ENCODE data around the gene KIF26B.

The KIF26B gene

GRCh38 chr1:245571815-245572294 is 417.1 kb downstream of the KIF26B start:
- DNase-seq (ENCODE audit: low spot score) = no peak

- no peak for DNase-seq (ENCODE audit: low spot score)
These were observed 417.9 kb downstream of the KIF26B start for GRCh38 chr1:245572709-245573108.

DNA sequence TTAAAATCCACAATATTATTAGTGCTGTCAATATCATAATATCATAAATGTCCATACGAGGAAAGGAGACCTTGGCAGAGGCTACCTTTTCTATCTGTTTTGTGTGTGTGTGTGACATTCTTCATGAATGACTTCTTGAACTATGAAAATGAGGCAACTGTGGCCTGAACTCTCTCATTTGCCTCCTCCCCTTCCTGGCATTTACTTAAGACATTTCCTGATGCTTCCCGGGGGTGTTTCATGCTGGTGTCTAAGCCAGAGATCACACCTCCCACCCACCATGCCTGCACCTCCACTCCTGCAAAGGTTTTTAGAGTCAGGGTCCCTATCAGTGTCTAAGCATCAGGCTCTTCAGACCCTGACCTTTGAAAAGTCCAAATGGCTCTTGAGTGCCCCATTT is 420.9 kb downstream of the KIF26B start:
- DNase-seq (ENCODE audit: low spot score) = peak; percentile 55

GRCh38 chr1:245576323-245576722 is 421.5 kb downstream of the KIF26B start:
- DNase-seq (ENCODE audit: low spot score) = no peak

GRCh38 chr1:245577191-245578157 is 422.7 kb downstream of the KIF26B start:
- DNase-seq (ENCODE audit: low spot score) = no peak

- no peak for DNase-seq (ENCODE audit: low spot score)
These were observed 423.5 kb downstream of the KIF26B start for GRCh38 chr1:245578308-245578707.

- DNase-seq (ENCODE audit: low spot score) = no peak
These were observed 424.0 kb downstream of the KIF26B start for GRCh38 chr1:245578771-245579170.

- DNase-seq (ENCODE audit: low spot score) = no peak
These were observed 425.1 kb downstream of the KIF26B start for GRCh38 chr1:245579881-245580280.

DNA sequence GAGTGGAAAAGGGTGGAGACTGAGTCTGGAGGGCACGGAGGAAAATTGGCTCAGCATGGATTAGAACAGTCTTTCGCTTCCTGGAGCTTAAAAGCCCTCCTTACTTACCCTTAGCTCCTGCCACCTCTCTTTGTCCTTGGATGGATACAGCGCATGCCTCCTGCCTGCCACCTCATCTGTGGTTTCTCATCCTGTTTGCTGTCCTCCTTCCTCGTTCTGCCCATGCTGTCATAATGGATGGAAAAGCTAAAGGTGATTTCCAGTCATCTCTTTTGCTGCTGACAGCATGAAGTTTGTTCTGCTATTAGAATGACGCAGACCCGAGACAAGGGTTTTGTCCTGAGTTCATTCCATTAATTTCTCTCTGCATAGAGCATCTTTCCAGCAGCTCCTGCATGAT is 425.9 kb downstream of the KIF26B start:
- DNase-seq (ENCODE audit: low spot score) = no peak

GRCh38 chr1:245582026-245582425 is 427.2 kb downstream of the KIF26B start:
- DNase-seq (ENCODE audit: low spot score) = no peak

DNA sequence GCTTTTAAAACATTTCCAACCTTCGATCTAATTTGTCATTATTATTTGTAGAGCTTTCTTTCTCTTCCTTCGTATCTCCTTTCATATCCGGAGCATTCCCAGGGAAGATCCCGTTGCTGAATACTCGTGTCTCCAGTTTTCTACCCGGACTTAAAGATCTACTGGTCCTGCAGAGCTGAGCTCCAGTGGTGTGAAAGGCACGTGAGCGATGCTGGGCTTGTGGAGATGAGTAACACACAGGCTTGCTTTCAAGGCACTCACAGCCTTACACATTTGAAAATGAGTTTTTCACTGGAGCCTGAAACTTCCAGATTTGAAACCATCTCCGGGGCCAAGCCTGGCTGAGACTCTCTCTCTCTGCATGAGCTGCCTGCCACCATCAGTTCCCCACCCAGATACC is 428.3 kb downstream of the KIF26B start:
- DNase-seq (ENCODE audit: low spot score) = no peak

DNA sequence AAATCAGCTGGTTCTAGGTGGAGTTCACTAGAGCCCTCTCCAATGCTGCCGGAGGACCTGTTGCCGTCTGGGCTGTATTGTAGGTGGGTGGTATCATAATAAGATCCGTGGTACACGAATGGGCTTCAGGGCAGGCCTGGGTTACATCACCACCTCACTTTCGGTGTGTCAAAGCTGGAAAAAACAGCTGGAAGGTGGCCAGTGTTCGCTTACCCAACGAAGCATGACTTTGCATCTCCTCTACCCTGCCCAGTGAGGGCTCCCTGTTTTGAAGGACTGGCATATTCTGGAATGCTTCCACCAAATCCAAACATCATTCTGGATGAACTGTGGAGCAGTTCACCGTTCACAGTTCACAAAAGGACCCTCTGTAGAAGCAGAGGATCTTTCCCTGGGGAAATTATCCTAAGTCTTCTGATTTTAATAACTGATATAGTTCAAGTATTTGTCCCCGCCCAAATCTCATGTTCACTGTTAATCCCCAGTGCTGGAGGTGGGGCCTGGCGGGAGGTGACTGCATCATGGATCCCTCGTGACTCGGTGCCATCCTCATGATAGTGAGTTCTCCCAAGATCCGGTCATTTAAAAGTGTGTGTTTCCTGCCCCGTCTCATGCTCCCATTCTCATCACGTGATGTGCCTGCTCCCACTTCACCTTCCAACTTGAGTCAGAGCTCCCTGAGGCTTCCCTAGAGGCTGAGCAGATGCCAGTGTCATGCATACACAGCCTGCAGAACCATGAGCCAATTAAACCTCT is 429.0 kb downstream of the KIF26B start:
- no peak for DNase-seq (ENCODE audit: low spot score)

DNA sequence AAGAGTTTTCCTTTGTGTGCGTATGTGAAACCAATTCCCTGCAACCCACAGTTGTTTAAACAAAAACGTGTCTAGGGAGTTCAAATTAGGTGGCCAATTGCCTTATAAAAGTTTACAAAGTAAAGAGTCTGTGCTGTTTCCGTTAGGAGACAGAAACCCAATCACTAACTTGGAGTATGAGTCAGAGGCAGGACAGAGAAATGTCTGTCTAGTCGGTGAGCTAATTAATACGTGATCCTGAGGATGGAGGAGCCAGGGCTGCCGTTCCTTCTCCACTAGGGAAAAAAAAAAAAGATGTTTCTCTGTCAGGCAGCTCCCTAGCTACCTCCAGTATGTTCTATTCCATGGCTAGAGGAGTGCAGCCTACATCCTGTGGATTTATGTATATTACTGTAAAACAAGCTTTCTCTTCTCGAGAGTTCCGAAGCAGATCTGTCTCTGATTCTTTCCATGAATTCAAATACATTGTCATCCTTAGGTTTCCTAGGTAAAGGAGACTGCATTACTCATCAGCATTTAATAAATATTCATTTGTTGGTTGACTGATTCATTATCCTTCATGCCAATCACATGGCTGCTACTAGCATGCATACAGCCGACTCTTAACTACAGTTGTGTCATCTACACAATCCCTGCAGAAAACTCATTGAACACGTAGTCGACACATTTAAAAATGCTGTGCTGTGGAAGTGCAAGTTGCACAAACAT is 430.6 kb downstream of the KIF26B start:
- DNase-seq (ENCODE audit: low spot score) = peak; percentile 78

DNA sequence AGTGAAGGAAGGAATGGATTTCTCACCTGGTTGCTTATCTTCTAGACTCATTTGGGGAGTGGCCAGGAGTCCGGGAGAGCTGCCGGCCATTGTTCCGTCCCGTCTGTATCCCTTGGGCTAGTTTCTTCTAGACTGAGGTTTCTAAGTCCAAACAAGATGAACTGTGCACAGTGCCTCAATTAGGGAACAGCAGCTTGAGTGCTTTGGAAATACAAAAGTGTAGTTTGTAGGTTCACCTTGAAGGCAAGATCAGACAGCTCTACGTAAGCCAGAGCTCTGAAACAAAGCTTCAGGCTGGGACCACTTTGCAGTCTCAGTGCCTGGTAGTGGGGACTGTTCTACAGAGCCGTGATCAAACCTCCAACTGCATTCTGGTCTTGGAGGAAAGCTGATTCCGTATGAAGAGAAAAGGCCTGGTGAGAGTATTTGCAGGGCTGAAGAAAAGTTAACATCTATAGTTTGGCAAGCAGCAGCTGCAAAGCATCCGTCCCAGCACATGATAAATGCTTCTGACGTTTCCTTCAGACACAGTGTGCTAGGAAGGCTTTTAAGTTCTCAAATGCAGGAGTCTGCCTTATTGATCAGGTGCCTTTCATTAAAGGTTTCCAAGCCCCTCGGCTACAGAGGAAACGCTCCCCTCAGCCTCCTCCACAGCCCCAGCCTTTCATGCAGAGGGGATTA is 432.8 kb downstream of the KIF26B start:
- no peak for DNase-seq (ENCODE audit: low spot score)

DNA sequence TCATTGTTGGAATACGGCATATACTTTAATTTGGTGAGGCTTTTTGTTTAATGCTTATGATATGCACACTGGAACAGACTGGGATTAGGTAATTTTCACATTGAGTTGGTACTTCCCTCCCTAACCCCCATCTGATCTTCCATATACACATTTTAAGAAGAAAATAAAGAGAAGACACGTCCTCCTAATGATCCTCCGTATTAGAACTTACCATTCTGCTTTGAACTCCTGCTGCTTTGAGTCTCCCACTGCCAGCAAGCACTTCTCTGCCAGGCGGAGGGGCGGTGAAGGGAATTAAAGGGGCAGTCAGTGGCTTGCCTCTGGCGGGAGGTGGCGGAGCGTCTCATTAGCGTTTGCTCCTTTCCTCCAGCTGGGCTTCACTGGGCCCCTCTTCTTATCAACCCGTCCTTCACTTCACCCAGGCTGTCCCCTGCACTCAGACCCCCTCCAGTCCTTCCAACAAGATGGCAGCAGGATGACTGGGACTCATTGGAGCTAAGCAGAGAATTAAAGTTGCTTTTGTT is 433.4 kb downstream of the KIF26B start:
- no peak for DNase-seq (ENCODE audit: low spot score)

- DNase-seq (ENCODE audit: low spot score) = no peak
These were observed 434.5 kb downstream of the KIF26B start for GRCh38 chr1:245589316-245589715.

- no peak for DNase-seq (ENCODE audit: low spot score)
These were observed 435.1 kb downstream of the KIF26B start for GRCh38 chr1:245589906-245590305.

DNA sequence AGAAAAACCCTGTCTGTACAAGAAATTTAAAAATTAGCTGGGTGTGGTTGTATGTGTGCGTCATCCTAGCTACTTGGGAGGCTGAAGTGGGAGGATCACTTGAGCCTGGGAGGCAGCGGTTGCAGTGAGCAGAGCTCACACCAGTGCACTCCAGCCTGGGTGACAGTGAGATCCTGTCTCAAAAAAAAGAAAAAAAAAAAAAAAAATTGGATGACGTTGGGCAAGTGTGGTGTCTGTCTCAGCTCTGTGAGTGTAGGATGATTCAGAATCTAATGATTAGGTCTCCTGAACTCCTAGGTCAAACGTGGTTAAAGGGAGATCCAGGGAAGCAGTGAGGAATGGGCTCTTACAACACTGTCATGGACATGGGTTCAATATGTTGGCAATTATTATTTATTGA is 435.9 kb downstream of the KIF26B start:
- no peak for DNase-seq (ENCODE audit: low spot score)

GRCh38 chr1:245591346-245592188 is 436.8 kb downstream of the KIF26B start:
- DNase-seq (ENCODE audit: low spot score) = no peak

- no peak for DNase-seq (ENCODE audit: low spot score)
These were observed 437.3 kb downstream of the KIF26B start for GRCh38 chr1:245592189-245592460.
